DMS153 treated with DMSO at 0.1 percent for 48 hours (cell line): Measurements from ENCODE around the gene PAM.

Experiments used
- DNase-seq: peaks from one replicate; lab custom pipeline; 2025; ENCODE audit not compliant: unreplicated experiment; lab: John Stamatoyannopoulos, UW

PAM gene

DNA sequence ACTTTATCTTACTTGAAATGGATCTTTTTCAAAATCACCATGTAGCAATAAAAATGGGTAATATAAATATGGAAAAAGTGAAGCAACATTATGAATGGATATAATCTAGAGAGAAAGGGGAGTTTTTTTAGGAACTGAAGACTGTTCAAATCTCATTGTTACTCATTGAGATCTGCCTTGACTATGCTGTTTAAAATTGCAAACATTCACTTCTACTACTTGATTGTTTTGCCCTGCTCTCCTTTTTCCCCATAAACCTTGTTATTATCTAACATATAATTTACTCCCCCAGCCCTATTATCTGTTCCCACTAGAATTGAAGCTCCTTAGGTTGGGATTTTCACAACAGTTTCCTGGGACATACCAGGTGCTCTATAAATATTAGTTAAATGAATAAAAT is 22.0 kb downstream of the PAM start:
- no peak for DNase-seq

DNA sequence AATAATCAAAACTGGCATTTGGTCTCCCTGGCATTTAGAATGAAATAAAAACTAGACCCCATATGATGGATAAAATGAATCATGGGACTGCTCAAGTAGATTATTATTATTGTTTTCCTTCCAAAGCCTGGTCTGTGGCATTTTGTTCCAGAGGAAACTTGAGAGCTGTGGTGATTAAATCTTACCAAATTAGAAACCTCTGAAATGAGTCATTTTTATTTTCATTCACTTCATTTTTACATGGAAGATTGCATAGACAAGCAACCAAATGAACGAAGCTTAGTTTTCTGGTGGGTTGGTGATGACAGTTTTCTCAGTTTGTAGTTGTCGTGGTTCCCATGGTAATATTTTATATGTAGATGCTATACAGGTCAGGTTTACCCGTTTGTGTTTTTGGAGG is 23.4 kb downstream of the PAM start:
- DNase-seq: no peak

DNA sequence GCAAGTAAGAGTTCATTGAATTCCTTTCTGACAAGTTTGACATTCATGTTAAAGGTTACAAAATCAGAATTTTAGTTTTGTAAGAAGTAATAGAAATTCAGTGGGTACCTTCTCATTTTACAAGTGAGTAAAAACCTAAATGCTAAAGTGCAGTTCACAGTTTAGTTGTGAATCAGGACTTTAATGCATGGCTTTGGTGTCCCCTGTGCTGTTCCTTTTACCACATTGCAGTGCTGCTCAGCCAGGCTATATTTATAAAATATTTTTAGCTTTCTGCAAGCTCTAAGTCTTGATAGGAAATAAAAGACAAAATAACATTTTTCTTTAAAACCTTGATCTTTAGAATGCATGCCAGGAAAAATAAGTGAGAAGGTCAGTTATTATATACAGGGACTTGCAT is 26.3 kb downstream of the PAM start:
- no peak for DNase-seq

DNA sequence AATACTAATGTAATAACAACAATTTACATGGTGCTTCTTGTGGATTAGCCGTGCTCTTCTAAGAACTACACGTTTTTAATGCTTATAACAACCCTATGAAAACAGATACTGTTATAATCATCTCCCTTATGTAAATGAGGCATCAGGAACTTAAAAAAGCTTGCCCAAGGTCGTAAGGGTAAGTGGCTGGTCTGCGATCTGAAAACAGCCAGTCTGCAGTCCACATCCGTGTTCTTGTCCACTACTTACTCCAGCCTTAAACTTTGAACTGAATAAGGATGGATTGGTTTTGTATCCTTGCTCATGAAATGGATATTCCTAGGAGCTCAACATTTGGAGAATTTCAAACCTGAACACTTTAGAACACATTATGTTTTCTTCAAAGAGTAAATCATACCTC is 26.7 kb downstream of the PAM start:
- no peak for DNase-seq

DNA sequence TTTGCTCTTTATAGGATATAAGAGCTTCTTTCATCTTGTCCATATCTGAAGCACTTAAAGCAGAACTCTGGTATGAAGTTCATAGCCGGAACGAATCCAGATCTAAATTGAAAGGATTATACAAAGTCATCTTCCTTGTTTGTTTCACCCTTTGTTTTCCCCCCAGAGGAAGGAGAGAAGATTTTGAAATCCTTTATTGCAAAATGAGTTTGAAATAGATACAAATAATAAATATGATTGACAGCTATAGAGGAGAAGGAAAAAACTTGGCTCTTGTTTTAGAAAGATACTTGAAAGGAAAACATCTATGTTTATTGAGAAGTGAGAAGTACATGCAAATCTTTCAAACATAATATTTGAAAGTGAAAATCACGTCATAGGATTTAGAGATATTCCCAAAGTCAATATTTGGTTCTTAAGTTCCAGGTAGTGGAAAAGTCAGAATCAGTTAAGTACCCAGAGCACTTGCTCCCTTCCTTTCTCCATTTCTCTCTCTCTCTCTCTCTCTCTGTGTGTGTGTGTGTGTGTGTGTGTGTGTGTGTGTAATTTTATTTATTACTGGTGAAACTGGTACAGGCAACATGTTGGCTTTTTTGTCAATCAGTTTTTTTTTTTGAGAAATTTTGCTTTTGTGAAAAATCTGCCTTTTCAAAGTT is 27.2 kb downstream of the PAM start:
- no peak for DNase-seq

DNA sequence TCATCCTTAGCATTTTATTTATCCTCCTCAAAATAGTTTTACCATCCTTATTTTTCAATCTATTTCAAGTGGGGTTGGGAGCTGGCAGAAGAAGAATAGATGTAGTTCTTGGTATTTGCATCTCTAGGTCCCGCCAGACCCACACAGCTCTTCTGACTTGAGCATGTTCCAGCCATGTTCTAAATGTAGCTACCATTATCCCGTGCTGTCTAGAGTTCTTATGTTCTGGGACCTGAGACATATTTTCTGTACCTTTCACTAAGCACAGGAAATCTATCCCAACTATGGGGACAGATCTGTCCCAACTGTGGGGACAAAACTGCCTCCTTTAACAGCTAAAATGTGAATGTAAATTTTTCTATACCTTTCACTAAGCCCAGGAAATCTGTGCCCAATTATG is 32.0 kb downstream of the PAM start:
- DNase-seq: no peak

DNA sequence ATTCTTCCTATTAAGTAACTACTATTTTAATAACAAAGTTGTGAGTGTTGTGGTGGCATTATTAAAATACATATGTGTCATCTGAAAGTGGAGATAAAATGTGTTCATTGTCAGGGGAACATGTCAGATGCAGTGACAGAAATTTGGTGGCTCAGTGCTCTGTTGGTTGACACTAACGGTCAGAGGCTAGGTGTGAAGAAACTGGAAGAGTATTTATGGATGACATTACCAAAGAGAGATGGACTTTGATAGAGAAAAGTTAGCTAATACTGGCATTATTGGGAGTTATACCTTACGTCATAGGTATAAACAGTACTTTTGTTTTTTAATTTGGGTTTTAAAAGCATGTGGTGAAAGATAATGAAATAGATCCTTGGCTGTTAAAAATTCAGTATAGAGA is 33.7 kb downstream of the PAM start:
- no peak for DNase-seq

DNA sequence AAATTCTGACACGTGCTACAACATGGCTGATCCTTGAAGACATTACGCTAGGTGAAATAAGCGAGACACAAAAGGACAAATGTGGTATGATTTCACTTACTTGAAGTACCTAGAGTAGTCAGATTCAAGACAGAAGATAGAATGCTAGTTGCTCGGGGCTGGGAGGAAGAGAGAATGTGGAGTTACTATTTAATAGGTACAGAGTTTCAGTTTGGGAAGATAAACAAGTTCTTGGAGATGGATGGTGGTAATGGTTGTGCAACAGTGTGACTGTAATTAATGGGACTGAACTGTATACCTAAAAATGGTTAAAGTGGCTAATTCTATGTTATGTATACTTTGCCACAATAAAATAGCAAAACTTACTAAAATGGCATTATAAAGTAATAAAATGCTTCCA is 34.4 kb downstream of the PAM start:
- no peak for DNase-seq

DNA sequence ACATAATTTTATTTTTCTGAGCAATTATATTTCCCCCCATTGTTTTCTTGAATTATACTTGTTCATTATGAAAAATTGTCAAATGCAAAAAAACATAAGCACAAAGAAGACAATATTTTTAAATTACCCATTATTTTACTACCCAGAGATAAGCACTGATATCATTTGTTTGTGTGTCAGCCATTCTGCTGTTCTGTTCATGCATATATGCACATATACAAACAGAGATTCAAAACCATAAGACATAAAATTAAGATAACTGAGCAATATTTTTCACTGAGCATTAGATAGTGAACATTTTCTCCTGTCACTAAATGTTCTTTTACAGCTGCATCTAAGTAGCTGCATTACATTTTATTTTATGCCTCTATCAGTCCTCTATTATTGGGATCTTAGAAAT is 35.6 kb downstream of the PAM start:
- DNase-seq: no peak

DNA sequence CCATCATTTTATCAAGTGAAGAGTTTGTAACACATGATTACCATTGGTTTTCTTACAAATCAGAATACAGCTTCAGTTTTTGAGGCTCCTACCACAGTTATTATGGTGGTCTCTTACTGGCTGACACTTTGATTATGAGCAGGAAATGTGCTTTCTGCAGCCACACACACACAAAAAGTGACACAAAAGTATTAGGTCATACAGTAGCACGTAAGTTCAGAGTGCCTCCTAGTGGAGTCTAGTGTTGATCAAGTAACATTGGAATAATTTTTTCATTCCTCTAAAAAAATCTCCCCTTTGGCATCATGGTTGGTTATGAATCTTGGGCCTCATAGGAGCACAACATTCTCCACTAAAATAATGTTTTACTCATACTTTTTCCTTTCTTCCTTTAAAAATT is 37.6 kb downstream of the PAM start:
- no peak for DNase-seq

DNA sequence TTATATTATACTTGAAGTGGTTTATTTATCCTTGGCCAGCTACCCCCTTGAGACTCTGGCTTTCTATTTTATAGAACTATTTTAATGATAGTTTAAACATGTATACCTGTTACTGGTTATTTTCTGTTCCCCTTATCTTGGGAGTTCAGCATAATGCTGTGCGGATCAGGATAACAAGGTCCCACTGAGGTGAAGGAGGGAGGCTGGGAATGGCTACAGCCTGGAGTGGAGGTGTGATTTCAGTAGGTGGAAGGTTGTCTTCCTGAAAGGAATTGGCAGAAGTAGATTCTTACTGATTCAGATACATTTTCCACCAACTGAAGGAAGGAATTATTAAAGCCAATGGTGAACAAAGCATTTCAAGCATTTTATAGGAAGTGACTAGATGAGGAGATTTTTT is 38.9 kb downstream of the PAM start:
- no peak for DNase-seq

DNA sequence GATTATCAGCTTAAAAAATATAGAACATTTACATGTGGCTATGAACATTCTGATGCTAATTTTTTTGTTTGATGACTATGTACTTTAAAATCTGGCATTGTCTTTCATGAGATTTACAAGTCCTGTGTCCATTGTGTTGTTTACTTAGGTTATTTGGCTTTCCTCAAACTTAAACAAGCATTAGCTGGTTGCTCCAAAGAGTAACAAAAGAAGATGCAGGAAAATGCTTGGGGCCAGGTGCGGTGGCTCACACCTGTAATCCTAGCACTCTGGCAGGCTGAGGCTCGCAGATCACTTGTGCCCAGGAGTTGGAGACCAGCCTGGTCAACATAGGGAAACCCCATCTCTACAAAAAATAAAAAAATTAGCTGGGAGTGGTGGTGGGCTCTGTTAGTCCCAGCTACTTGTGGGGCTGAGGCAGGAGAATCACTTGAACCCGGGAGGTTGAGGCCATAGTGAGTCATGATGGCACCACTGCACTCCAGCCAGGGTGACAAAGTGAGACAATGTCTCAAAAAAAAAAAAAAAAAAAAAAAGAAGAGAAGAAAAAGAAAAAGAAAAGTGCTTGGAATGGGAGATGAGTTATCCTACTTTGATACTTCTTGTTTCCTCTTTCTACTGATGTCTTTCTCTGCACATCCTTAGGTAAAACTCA is 39.7 kb downstream of the PAM start:
- peak; percentile 46 for DNase-seq

DNA sequence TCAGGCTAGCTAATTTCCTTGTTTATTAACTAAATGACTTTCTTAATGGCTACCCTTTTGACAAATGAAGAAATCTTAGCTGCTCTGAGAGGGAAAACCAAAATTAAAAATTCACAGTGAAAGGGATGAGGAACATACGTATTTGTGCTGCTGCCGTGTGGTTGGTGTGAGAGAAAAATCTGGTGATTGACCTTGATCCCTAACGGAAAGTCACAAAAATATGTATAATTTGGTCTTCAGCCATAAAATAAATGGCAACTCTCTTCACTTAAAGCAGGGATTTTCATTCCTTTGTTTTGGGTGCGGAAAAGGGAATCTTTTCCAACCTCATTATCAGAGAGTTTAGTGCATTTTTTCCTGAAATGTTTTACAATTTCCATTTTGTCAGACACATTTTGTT is 40.4 kb downstream of the PAM start:
- no peak for DNase-seq

DNA sequence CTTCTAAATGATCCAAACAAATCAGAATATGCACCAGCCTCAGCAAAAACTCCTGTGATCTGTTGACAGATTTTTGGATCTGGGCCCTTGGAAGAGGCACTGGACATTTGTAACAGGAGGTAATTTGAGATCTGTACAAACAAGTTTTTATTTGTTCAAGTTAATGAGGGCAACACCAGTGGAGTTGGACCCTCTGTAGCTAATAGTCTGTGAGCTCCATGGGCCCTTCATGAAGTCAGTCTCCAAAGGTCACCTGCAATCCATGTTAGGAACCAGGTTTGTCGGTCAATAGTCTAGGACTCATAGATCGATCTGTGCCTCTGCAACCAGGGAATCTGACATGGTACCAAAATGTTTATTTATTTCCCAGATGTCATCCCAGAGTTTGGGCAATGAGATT is 40.9 kb downstream of the PAM start:
- DNase-seq: peak; percentile 58

DNA sequence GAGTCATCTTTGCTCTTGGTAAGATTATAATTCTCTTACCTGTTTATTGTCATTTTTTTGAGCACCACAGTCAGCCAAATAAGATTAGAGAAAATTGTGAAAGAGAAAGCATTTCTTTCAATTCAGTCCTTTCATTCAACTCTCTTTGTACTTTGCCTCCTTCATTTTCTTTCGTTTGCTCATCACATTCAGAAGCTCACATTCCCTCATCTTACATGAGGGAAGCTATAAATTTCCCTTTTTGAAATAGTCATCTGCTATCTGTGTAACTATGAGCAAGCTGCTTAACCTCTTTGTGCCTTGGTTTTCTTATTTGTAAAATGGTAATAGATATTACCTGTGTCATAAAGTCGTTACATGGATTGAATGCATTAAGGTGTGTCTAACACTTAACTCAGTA is 41.4 kb downstream of the PAM start:
- no peak for DNase-seq

DNA sequence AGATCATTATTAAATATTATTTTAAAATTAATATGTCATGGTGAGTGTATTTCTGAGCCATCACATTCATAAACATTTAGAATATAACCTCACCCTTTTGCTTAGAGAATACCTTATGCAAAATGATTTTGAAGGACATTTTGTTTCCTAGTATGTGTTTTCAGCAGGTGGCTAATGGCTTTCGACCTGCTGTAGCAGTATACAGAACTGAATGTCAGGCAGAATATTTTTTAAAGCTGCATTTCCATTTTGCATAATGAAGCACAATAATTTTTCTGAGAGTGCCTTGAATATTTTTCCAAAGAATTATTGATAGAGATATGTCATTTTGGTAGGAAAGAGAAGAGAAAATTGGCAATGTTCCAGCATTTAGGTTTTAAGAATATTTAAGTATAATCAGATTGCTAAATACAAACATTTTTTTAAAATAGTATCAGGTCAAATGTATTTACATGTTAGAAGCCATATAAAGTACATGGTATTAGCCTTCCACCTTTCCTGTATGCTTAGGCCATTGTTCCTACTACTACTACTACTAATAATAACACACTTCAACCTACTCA is 42.3 kb downstream of the PAM start:
- DNase-seq: no peak

DNA sequence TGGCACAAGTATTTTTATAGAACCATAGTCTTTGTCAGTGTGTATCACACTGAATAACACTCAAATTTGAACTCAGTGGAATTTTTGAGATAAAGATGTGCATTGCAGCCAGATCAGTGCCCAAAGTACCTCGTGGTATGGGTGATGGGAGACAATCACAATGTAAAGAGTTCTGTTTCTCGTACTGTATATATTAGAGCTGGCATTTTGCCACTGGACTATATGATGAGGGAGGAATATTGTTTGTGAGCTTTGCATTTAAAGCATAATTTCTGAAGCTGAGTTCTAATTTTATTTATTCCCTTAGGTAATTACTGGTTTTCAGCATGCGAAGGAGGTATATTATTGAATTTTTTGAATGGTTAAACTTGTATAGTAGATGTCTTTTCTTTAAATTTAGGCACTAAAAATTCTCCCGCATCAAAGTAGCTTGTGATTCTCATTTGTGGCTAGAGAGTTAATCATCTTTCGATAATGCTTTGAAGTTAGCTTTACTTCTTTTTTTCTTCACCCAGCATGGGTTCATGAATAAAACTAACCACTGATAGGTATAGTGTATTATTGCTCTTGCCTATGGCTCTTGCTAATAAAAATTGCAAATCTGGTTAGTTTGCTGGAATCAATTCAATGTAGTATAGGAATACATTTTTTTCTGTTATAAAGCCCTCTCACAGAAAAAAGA is 43.1 kb downstream of the PAM start:
- DNase-seq: no peak

DNA sequence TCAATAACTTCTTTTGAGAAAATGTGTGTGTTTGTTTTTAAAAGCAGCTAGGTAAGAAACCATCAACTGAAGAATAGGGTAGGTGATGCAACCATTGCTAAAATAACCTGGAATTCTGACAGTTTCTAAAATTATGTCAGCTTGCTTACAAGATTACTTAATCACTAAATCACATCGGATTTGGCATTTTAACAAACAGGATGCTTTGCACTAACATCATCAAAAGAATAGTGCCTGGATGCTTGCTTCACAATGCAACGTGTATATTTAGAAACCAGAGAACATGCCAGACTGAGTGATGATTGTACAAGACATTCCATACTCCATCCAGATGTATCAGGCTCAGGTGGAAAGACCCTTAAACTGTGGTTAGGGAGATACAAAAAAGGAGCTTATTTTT is 43.9 kb downstream of the PAM start:
- DNase-seq: no peak

DNA sequence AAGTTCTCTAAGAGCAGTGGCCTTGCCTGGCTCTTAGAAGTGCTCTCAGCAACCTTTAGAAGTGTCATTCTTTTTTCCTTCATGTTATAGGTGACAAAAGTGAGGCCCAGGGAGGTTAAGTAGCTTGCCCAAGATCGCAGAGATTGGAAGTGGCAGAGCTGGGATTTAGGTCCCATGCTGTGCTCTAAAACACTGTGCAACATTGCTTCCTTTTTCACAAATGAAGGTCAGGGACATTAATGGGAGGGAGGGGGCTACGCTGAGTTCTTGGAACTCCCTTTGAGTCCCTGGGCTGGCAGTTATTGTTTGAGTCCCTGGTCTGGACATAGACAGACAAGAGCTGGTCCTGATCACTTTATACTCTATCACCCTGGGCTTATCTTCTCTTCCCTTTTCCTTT is 45.3 kb downstream of the PAM start:
- DNase-seq: no peak

DNA sequence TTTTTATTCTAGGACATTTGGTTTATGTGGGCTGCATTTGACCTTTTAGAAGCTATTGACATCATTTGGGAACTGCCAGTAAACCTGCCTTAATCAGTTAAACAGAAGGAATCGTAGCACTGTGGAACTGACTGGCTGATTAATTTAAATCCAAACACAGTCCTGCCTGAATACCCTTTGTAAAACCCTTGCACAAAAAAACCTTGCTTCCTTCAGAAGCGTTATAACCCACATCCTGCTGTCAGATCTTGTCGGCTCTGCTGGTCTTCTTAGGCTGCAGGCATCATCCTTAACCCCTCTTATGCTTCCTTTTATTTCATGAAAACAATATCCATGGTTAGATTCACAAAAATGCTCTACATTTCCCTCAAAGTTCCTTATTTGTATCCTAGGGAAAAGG is 46.3 kb downstream of the PAM start:
- no peak for DNase-seq

DNA sequence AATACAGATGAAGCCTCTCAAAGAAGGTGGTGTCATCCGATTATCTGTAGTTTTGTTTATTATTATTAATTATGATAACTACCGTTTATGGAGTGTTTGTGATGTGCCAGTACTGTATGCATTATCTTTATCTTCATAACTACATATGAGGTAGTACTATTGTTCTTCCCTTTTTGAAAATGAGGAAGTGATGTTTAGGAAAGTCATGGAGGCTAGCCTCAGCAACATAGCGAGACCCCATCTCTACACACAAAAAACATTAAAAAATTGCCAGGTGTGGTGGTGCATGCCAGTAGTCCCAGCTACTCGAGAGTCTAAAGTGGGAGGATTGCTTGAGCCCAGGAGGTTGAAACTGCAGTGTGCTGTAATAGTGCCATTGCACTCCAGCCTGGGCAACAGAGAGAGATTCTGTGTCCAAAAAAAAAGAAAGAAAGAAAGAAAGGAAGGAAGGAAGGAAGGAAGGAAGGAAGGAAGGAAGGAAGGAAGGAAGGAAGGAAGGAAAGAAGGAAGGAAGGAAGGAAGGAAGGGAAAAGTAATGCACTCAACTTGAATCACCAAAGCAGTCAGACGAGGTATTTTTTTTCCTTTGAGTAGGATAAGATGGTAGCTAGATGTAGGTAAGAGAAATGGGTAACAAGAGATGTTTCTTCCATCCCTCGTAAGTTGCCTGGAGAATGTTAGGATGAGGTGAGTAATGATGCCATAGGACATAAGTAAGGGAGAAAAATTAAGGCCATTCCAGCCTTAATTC is 47.8 kb downstream of the PAM start:
- no peak for DNase-seq
